ENCODE data around the gene LSM11.

Gene LSM11

DNA sequence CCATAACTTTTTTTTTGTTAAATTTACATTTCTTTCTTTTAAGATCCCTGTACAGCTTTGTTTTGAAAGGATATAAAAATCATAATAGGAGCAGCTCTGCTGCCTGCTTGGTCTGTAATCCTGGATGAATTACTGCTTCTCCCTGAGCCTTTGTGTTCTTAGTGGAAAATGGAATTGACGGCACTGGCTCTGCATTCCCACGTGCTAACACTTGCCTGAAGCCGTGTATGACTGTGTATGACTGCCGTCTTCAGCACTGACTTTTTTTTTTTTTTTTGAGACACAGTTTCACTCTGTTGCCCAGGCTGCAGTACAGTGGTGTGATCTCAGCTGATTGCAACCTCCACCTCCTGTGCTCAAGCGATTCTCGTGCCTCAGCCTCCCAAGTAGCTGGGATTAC, 7.5 kb upstream of the LSM11 start:
- DNase-seq: no peak

DNA sequence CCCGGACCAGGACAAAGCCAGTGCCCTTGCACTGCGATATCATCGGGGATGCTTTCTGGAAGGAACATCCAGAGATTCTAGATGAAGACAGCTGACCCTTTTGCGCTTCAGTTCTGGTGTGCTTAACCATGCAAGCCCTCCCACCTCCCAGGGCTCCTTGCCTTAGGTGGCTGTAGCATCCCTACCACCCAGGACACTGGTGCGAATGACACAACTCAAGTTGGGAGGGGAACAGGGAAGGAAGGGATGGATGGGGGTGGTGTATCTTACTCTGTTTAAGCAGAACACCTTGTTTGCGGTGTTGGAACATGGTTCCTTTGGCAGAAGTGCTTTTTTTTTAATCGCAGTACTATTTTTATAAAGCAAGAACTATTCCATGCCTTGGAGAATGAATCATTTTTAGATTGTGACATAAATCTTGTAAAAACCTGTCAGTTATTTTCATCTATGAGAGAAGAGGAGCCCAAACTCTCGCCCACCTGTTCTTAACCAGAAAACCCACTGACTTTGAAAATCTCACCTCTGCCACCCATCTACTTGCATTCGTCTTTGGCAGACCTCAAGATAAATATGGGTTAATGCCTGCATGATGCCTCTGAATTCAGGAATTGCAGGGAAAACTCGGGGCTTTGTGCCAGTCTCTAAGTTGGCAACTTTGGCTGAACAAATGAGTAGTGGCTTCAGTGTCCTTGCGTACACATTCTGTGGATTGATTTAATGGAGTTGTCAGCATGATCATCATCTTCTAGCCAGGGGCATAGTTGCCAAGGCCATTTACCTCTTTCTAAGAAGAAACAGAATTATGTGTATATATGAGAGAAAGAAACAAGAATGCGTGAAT, 3.9 kb upstream of the LSM11 start:
- DNase-seq: no peak

DNA sequence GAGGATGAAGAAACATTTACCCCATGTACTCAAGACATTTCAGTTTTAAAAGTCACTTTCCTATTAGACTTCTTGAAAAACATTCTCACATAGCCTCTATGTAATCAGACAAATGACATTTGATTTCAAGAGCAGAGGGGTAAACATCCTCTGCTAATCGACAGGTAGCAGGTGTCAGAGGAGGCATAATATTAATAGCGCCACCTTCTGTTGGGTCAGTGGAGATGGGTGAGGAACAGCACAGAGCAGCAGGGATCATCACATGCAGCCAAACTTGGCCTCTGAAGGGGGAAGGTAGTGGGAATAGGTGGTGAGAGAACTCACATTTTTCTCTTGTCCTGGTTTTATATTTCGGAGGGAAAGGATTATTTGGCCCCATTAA, 3.3 kb upstream of the LSM11 start:
- DNase-seq: peak; percentile 38

DNA sequence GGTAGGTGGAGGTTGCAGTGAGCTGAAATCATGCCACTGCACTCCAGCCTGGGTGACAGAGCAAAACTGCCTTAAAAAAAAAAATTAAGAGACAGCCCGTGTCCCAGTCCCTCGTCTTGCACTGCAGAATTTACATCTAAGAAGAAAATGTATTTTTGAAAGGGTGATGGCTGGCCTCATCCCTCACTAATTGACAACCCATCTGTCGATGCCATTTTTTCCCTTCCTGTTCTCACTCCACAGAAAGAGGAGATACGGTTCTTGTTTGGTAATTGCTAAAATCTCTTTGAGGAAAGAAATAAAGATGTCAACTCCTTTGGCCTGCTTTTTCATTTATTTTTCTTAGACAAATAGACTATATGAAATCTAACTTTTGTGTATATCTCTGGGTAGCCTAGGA, 2.4 kb upstream of the LSM11 start:
- no peak for DNase-seq

DNA sequence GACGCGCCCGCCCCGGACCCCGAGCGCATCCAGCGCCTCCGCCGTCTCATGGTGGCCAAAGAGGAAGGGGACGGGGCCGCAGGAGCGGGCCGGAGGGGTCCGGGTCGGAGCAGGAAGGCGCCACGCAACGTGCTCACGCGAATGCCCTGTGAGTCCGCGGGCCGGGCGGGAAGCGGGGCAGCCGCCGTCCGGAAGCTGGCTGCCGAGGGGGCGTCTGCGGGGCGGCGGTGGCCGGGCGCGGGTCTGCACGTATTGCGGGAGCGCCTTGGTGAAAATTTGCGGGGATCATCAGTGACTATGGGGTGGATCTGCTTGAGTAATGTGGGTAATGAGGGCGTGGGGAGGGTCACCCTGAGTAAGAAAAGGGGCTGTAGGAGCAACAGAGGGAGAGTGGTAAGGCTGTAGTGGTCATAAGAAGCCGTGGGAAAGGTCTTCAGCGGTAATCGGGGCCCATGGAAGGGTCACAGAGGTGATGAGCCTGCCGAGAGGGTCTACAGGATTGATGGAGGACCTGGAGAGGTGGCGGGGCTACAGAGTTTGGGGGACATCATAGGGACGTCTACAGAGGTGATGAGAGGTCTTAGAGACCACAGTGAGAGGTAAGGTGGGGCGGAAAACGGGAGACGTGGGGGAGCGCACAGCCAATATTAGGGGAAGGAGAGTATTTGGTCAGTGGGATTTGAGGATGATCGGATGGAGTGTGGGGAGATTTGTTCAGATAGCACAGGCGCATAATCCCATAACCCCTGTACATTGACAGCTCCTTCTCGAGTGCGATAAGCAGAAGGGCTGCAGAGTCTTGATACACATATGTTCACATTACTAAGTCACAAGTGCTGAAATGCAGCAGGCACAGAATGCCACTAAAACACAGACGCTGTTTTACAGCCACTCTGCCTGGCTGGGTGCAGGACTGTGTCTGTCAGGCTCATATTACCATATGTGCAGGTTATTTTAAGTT, 819 bp downstream of the LSM11 start:
- no peak for DNase-seq

DNA sequence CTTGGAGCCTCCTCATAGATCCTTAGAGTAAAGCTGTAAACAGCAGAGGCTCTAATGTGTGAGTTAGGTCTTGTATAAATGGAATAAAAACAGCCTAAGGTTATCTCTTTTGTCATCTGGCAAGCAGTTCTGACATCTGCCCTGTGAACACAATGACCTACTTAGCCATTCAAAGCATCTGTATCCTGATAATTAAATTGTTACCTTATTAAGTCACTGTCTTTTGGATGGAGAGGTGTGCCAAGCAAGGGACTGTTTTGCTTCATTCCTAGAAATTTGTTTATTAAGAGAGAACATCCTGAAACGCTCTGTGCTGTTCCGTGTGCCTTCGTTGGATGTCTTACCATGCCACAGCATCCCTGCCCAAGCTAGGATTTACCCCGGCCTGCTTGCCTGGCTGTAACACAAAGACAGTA, 1.5 kb downstream of the LSM11 start:
- no peak for DNase-seq

DNA sequence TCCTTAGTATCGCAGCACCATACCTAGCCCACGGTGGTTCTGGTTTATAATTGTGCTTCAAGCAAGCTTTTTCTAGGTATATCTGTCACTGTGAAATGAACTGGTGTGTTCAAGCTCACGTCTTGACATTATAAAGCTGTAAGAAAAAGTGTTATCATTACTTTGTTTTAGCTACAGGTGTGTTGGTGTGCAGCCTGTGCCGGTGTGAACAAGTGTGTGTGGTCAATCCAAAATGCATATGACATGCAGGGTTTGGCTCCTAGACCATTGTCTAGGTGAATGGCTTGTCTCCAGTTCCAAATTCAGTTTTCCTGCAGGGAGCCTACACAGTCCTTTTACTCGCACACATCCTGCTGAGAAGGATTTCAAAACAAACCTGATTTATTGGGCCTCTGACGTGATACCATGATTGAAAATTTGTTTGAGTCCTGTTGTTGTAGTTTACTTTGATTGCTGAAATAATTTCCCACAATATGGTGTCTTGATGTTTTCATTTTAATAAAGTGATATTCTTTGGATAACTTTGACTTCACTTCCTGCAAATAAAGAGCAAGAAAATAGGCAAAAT, 3.7 kb downstream of the LSM11 start:
- no peak for DNase-seq

DNA sequence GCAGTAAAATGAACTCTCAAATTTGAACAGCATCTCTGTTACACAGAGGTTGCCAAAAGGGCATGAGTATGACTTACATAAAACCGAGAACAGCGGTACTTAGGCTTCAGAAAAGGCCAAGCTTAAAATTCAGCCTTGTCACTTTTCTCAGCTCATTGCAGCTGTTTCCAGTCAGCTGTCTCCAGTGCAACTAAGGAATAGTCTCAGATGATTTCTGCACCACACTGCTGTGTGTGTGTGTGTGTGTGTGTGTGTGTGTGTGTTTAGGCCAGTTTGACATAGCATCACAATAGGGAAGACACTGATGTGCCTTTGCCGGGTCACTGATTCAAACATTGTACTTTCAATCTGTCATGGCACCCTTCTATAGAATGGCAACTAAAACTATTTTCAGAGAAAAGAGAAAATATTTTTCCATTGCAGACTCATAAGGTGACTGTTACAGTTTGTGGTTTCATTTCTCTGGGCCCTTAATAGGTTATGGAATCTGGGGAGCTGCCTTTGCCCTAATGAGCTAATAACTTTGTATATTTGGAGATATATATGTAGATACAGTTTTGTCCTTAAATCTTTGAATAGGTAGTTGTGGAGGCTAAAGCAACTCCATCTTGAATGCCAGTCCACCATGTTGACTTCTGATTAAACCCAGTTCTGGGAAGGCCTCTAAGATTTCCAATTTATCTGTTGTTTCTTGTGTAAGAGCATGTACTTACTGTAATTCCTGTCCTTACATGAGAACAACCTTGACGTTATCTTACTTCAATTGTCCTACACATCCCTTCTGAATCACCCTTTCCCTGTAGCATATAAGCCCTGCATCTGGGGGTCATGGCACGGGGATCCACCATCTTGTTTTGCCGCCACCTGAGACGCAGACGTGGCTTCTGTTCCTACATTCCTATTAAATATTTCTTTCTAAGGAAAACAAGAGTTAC, 4.5 kb downstream of the LSM11 start:
- no peak for DNase-seq

DNA sequence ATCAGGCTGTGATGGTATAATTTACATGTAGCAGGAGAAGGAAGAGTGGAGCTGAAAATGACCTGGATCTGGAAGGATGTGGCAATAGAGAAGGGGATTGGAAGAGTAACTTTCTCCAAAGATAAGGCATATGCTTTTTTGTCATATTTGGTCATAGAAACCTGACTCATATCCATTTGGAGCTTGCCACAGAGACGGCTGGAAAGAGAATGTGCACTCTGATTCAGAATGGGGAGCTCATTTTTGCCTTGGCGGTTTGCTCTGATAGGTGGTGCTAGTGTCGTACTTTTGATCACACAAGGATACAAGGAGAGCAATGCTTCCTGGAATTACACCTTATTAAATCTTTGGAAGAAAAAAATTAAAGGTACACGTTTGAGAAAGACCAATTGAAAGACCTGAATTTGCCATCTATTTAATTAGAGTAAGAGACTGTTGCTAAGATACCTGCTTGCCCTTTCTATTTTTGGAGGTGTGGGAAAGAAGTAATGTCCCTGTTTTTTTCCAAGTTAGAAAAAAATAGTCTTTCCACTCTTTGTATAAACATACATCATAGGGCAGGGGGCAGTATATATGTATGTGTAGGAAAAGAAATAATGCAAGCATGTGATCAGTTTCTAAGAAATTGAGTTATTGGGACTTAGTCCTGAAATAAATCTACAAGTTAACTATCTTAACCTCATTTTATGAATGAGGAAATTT, 5.4 kb downstream of the LSM11 start:
- DNase-seq: no peak

DNA sequence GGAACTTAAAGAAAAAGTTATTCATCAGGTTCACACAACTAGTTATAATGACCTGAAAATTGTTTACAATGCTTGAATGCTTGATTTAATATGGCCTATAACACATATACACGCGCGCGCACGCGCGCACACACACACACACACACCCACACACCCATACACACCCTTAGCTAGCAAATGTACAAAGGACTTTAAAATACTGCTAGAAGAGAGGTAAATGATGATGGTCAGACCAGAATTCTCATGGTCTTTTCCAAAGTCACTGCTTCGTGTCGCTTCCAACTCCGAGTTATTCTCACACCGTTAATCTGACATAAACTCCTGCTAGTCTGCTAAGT, 5.9 kb downstream of the LSM11 start:
- no peak for DNase-seq

DNA sequence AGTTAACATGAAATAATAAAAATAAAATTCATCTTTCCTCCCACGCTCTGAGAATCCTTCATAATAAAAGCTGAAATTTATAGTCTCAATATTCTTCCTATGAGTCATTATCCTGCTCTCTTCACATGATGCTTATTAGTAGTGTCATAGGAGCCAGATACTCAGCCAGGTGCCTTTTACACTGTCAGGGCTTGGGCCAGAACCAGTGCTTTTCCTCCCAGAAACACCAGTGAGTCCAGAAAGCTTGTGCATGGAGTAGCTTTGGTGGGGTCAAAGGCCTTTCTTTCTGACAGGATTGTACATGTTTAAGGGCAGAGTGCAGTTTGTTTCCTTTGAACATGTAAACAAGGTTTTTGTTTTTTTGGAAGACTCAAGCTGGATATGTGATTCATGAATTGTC, 6.8 kb downstream of the LSM11 start:
- no peak for DNase-seq

DNA sequence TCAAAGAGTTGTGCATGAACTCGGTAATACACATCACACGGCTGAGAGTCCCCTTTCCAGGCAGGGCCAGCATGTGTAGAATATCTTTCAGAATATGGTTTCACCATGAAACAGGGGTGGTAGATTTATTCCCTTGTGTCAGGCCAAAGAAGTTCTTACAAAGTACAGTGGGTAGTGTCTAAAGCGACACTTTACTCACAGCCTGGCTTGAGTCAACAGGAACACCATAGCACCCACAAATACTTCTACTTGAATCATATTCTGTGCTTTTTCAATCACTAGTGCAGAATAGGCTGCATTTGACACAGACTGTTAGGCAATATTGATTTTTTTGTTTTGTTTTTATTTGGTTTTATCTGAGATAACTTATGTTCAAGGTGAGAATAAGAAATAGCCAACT, 12.6 kb downstream of the LSM11 start:
- DNase-seq: no peak

DNA sequence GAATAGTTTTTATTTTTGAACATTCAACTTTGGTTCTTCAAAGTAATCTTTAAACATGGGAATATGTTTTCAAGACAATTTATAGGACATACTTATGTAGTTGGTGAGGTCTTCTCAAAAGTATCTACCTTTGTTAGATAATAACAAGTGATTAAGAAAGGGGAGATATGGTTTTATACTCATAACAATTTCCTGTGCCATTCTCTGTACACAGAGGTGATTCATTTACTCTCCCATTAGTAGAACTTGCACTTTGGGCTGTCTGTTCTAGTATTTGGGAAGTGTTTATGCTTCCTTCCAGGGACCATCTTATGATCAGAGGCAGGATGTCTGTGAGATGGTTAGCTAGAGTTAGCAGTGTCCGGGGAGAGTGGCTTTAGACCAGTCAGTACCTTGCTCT, 15.2 kb downstream of the LSM11 start:
- DNase-seq: no peak

DNA sequence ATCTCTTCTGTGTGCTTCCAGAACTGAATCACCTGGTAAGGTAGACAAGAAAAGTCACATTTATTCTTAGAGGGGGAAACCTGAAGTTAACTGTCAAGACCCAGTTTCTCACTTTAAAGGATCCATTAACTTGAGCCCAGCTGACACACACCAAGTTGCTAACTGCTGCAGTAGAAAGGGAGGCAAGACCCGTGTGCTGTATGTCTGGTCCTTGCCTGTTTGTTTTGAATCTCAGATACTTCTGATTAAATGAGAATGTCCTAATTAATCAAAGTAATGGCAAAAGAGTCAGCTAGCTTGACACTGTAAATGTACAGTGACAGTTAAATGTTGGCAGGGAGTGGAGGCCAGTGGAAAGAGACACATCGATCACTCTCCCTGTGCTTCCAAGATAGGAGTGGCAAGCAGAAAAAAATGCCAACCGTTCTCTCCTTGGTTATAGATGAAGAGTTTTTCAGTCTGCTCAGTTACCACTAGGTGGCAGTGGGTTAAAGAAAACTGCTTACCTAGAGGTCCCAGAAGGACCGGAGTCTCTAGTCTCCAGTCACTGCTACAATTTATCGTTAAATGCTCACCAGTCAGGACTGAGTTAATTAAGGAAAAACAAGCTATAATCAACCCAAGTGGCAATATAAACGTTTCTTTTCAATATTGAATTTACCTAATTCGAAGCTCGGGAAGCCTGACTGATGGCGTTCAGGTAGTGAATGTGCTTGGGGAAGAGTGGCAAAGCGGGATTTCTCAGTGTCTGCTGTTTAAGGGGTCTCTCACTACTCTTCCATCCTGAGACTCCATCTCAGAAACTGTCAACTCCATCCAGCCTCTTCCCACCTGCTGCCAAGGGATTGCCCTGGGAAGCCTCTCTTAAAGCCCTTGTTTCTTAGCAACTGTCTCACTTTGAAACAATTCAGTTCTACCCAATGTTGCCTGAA, 18.4 kb downstream of the LSM11 start:
- DNase-seq: peak; percentile 74

DNA sequence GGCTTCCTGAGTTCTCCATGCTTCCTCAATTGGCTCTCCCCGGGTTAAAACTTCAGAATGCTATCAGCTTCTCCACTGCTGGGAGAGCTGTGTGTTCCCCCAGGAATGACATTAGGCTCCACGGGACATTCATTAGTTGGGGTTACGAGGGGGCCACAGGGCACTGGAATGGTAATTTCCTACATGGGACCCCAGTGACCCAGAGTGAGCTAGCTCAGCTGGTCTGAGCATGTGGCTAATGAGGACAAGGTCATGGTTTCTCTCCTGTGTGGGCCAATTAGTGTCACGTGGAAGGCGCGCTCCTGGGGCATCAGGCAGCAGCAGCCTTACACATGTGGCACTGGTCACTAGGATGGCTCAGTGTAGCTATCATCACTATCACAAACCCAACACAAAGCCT, 21.0 kb downstream of the LSM11 start:
- DNase-seq: no peak

DNA sequence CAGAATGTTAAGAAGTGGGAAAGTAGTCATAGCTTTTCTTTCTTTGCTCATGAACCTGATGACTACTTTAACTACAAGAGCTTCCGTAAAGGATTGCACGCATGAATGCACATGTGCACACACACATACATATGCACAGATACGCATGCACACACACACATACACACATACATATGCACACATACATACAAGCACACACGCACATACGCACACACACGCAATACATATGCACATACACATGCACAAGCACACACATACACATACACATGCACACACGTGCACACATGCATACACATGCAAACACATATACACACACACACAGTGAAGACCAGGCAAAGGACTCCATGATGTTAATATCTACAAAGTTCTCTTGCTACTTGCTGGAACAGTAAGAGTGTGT, 22.9 kb downstream of the LSM11 start:
- DNase-seq: peak; percentile 54

DNA sequence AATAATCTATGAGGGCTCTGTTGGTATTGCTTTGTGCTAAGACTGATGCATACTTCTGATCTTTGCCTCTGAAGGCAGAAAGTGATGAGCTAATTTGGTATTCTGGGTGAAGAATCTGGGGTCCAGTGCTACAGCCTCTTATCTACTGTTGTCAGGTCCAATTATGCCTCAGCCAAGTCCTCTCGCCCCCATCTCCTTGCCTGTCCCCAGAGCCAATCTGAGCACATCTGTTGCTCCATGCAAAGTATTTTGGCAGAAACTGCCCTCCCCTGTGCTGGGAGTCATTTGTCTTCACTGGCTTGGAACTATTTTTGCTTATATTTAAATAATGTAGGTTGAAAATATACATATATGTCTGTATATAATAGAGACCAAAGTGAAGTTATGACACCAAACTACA, 23.4 kb downstream of the LSM11 start:
- peak; percentile 60 for DNase-seq

DNA sequence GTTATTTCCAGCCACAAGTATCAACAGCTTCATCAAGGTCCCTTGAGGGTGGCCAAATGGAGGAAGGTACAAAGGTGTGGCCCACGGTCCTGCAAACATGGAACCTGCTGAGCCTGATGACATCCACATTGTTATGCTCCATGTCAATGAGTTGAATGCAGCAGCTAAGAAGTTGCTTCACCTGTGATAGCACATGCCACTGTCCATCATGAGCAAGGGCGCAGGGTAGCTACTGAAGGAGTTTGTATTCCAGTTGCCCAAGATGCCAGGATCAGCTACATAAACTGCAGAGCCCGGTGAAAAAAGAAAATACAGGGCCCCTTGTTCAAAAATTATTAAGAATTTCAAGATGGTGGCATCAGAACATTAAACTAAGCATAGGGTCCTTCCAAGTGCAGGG, 24.2 kb downstream of the LSM11 start:
- no peak for DNase-seq

DNA sequence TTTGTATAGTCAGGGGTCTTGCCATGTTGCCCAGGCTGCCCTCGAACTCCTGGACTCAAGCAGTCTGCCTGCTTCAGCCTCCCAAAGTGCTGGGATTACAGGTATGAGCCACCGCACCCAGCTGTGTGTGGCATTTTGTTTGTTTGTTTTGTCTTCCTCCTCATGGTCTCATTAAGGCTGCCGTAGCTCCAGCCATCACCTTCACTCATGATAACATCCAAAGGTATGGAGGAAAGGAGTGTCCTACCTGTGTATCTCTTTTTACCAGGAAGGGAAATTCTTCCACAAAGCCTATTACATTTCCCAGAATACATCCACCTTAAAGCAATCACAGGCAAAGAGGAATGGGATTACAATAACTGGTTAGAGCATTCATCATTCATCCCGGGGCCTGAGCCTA, 27.2 kb downstream of the LSM11 start:
- DNase-seq: no peak

DNA sequence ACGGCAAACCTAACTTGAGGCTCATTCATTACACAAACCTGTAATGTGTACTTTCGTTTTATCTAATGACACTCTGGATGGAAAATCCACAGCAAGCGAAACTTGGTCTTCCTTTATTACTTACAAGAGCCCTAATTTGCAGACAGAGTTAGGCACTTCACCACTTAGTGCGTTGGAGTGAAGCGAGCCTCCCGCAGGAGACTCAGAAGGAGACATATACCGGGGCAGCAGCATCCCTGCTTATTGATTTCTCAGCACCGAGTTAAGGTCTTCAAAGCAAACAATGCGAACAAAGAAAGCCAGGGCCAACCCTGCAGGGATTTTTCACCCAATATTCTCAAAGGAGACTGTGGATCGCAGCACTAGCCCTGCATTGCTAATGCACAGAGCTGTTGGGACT, 28.6 kb downstream of the LSM11 start:
- DNase-seq: no peak
